ENCODE results near the gene TNIK.
"Not testable (repeated sequence)": the region's sequence is repeated elsewhere in the genome, so short reads cannot be mapped to it uniquely, and the experiment has no call there.

TNIK gene

DNA sequence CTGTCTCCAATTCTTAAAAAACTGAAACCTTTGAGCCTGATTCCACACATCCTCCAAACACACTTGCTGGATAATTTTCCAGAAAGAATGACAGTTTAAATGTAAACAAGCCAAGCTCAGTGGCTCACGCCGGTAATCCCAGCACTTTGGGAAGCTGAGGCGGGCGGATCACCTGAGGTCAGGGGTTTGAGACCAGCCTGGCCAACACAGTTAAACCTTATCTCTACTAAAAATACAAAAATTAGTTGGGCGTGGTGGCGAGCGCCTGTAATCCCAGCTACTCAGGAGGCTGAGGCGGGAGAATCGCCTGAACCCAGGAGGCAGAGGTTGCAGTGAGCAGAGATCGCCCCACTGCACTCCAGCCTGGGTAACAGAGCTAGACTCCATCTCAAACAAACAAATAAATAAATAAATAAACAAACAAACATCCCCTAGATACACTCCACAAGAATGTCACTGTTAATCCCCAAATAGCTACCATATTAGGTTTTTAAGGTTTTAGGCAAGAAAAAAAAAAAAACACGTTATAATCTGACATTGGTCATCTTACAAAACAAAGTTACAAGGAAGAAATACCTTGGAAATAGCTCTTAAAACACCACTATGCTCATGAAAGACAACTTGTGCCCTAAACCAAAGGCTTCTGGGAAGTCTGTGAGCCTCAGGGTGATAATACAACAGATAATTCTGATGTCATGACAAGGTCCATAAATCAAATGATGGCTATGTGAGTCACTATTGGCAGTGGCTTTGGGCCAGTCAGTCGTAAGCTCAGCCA lies 13.2 kb downstream of the TNIK start:
- in situ Hi-C loops (cut with MboI; ENCODE audit: low sequenced_read_pairs) = no loop called here

DNA sequence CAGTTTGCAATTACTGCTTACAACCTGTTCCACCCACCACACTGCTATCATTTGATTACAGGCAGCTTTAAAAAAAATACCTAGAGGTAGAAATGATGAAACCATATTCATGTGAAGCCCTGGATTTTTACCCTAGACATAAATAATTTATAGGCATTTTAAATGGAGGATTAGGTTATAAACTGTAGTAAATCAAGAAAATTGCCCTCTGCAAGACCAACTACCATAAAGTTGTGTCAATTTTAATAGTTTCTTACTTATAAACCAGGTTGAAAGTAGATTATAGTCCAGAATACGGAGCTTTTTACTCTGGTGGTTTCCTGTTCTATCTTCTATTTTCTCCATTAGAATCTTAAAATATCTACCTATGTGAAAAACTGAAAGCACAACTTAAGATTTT lies 13.9 kb downstream of the TNIK start:
- in situ Hi-C loops (cut with MboI; ENCODE audit: low sequenced_read_pairs) = no loop called here

DNA sequence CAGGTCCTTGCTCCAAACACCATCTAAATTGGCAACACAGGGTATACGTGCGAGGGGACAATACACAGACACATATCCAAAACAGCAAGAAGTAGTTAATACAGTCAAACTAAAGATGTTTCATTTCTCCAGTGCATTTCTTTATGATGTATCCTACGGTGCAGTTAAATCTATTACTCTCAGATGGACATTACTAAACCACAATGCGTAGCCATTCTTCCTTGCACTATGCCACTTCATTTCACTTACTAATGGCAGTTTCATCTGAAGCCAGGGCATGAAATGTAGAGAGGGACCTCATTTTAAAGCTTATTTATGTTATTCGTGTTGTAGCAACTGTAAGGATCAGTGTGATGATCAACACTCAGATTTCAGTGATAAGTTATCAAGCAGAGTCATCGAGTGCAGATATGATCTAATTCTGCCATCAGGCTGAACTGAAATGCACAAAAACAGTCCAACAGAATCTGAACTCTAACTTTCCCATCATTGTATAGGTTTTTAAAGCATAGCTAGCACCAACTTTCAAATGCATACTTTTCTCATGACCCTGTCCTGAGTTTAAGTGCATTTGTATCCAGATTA lies 14.5 kb downstream of the TNIK start:
- in situ Hi-C loops (cut with MboI; ENCODE audit: low sequenced_read_pairs) = no loop called here

DNA sequence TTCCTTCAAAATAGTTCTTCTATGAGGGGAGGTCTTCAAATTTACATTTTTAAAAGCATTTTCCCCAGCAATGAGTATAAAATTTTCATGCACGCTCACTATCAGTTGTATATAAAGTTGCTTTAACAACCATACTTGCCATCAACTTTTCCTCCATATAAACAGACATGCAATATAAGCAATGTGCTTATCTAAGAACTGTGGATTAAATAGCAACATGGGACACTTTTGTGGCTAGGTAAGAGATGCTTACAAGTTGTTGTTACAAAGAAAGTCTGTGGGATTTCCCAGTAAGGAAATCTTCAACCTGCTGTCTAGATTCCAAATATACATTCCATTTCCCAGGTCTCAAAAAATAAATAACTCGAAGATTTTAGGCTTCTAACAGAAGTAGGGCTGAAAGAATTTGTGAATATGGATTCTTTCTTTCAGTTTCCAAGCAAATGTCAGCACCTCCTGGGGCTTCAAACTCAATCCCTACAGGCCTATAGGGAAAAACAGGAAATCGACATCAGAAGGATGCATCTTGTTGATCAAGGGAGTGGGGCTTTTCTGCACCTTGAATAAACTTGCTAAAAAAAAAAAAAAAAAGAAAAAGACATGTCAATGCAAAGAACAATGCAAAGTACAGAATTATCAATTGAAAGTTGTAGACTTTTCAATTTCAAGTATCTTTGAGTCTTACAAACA lies 16.1 kb downstream of the TNIK start:
- in situ Hi-C loops (cut with MboI; ENCODE audit: low sequenced_read_pairs) = no loop called here

DNA sequence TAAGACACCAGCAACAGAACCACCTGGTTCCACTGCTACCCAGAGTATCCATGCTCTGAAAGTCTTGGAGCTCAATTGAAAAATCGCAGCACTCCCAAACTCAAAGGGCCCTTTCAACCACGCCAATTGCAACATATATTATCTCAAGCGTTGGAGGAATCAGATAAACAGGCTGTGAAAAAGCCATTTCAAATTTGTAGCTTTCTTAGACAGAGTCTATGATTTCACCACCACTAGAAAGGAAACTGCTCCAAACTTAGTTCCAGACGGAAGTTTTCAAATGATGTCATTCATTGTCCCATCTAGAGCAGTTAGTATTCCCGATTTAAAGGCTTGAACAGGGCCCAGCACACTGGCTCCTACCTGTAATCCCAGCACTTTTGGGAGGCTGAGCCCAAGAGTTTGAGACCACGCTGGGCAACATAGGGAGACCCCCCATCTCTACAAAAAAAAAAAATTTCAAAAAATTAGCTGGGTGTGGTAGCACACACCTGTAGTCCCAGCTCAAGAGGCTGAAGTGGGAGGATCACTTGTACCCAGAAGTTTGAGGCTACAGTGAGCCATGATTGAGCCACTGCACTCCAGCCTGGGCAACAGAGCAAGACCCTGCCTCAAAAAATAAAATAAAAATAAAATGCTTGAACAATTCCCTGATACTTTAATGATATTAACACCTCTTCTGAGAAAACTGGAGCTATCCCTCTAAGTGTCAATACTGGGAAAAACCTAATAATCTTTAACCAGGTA lies 16.8 kb downstream of the TNIK start:
- in situ Hi-C loops (cut with MboI; ENCODE audit: low sequenced_read_pairs) = no loop called here

DNA sequence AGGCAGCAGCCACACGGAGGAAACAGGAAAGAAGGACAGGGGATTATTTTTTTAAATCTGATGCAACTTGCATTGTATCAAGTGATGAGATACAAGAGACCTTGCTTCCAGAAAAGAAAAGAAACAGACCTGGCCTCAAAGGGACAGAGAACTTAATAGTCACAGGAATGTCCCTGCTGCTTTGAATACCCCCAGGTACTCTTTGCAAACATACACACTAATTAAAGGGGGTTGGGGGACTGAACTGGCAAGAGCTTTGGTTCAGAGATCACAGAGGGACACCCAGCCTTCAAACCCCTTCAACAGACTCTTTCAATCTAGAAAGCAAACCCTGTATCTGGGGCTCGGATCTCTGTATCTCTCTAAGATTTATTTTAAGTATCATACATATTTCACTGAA lies 18.0 kb downstream of the TNIK start:
- in situ Hi-C loops (cut with MboI; ENCODE audit: low sequenced_read_pairs) = no loop called here

DNA sequence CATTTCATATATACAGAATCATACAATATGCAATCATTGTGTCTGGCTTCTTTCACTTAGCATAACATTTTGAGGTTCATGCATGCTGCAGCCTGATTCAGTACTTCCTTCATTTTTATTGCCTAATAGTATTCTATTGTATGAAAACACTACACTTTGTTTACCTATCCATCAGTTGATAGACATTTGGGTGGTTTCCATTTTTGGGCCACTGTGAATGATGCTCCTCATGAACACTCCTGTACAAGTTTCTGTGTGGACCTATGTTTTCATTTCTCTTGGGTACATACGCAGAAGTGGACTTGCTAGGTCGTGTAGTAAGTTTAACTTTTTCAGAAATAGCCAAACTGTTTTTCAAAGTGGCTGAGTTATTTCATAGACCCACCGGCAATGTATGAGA lies 18.8 kb downstream of the TNIK start:
- in situ Hi-C loops (cut with MboI; ENCODE audit: low sequenced_read_pairs) = no loop called here

DNA sequence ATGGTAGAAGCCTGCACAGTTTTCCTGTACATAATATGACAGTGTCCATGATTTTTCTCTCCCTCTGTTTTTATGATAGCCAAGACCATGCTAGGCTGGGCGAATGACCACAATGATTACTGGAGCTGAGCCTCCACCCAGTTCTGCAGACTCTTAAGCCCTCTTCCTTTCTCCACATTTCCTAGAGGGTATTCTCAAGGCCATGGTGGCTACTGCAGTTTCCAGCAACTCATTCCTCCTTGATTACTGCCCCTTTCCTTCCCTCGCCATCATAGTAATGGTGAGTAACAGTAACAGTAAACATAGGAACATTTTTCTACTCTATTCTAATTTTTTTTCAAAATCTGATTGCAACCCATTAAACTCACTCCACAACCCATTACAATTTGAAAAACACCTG lies 20.2 kb downstream of the TNIK start:
- in situ Hi-C loops (cut with MboI; ENCODE audit: low sequenced_read_pairs) = no loop called here

DNA sequence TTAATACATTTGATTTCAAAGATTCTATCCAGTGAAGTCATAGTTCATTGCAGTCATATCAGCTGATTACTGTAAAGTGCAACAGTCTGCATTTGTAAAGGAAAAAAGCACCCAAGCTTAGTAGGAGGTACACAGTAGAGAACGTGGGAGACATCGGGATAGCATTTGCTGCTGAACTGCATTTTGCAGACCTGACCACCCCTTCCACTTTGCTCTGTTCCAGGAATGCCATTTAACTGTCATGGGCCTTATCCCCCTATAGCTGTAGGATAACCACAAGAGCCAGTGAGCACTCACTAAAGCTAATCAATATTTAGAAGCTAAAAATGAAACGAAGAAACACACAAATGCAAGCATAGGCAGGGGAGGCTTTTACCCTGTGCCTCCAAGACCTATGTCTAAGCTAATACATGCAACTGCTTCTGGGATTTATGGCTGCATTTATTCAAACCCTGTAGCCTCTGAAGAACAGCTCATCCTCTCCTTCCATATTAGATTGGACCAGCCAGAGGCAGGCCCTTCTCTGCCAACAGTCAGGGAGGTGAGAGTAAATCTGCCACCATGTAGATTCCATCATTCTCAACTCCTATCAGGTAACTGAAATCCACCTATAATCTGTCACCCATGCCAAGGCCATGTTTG lies 23.0 kb downstream of the TNIK start:
- in situ Hi-C loops (cut with MboI; ENCODE audit: low sequenced_read_pairs) = no loop called here

DNA sequence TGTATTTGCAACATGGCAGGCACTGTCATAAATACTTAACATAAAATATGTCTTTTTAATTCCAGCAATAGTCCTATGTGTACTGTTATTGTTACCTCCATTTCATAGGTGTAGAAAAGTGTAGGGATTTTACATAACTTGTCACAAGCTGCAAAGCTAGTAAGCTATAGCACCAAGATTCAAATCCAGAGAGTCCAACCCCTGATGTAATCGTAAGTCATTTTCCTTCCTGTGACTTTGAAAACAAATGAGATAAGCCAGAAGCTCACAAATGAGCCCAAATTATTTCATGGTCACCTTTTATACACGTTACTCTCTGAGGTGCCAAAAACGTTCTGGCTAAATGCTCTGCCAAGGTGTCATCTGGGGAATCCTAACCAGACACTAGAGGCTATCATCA lies 23.8 kb downstream of the TNIK start:
- in situ Hi-C loops (cut with MboI; ENCODE audit: low sequenced_read_pairs) = no loop called here

DNA sequence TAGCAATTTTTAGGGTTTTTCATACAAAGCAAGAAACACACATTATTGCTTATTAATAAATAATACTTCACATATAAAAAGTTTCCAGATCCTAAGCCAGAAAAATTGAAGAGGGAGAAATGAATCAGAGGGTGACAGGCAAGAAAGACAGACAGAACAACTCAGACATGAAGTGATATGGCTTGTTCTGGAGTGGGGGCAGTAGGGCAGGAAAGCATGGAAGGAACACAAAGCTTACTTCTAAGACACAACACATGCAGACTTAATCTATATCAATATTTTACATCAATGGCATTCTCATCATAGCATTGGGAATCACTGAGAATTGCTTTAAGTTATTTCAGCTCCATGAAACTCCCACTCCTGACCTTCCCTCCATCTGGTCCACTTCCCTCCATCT lies 24.4 kb downstream of the TNIK start:
- in situ Hi-C loops (cut with MboI; ENCODE audit: low sequenced_read_pairs) = no loop called here

DNA sequence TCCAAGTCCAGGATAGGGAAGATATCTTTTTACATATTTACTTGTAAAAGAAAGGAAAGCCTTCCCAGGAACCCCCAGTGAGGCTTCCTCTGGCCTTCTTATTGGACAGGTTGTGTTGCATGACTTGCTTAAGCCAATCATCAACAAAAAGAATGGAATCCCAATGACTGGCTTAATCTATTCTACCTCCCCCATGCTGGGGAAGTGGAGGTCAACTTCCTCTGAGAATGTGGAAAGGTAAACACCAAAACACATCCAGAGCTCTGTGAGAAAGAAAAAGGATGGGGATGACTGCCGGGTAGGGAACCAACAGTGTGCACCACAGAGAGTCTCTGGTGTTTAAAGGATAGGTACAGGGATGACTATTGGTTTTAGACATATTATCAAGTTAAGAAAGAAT lies 25.1 kb downstream of the TNIK start:
- in situ Hi-C loops (cut with MboI; ENCODE audit: low sequenced_read_pairs) = no loop called here

DNA sequence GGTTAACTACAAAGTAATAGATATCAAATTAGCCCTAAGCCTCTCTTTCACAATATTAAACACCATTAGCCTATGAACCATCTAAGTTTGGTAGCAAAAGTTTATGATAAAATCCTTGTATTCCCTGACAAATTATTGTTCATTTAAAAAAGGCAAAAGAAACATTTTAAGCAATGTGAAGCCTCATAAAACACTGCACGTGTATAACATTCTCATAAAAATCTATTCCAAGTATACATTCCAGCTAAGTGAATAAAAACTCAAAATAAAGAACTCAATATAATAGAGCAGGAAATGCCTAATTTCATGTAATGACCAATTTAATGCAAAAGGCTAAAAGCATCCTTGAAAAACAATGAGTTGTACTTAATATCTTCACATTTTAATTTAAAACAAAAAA lies 27.7 kb downstream of the TNIK start:
- in situ Hi-C loops (cut with MboI; ENCODE audit: low sequenced_read_pairs) = no loop called here

DNA sequence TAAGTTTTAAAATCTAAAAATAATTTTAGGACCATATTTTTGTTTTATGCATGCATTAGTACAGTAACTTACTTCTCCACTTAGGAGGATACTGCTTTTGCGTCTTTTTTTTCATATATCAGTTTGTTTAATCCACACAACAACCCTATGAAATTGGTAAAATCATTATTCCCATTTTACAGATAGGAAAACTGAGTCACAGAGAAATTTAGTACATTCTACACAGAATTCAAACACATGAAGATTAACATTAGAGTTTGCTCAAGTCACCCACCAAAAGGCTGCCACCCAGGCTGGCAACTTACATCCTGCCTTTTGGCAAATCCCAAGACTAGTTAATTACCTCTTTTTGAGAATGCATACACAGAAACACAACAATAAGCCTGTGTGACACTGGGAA lies 28.7 kb downstream of the TNIK start:
- in situ Hi-C loops (cut with MboI; ENCODE audit: low sequenced_read_pairs) = no loop called here

DNA sequence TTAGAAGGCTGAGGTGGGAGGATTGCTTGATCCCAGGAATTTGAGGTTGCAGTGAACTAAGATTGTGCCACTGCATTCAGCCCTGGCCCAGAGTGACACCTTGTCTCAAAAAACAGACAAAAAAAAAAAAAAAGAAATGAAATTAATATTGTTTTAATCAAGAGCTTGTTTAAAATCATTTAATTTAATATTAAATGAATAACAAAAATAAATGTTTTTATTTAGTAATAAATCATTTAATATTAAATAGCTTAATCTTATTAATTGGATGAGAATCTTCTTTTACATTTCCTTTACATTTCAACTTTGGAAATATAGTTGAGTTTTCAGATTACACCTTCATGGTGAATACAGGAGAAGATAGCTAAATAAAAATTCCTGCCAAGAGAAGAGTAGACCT lies 29.7 kb downstream of the TNIK start:
- in situ Hi-C loops (cut with MboI; ENCODE audit: low sequenced_read_pairs) = no loop called here

DNA sequence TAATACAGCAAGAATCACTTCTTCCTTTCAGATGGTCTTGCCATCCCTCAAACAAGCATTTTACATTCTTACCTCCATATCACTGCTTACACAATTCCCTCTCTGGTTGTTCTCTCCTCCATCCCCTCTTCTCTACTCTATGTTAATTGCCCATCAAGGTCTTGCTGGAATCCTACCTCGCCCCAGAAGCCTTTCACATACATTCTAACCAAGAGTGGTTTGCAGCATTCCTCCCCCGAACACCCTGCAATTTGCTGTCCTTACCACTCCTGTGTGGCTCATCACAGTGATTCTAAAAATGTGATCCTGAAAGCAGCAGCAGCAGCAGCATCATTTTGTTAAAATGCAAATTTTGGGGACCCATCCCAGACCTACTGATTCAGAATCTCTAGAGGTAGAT lies 30.6 kb downstream of the TNIK start:
- in situ Hi-C loops (cut with MboI; ENCODE audit: low sequenced_read_pairs) = no loop called here

DNA sequence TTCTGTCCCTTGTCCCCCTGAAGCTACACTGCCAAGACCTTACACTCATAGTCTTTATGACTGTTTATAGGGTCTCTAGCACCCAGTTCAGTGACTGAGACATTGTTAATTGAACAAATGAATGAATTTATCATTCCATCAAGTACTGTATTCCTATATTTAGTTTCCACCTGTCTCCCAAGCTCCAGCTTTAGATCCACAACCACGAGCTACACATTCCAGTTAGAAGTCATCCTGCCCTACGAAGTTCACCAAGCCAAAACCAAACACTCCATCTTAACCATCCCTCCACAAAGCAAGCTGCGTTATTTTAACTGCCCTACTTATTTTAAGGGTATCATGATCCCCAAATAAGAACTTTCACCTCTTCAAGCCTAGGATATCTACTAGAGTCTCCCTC lies 31.3 kb downstream of the TNIK start:
- in situ Hi-C loops (cut with MboI; ENCODE audit: low sequenced_read_pairs) = no loop called here

DNA sequence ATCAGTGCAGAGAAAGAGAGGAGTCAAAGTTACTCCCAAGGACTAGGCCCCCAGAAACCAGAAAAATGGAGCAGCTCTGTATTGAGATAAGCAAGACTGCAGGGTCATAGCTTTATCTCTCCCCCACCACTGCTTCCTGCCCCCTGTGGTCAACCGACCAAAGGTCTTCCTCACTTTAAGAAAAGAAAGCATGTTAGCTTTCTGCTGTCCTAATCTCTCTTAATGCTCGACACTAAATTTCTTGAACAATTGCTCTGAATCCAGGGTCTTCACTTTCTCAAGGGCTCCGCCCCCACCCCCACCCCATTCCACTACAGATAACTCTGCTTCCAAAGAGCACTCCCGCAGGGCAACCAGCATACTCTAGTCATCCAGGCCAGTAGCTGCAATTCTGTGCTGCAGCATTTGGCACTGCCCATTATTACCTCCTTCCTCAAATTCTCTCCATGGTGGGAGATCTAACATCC lies 31.9 kb downstream of the TNIK start:
- in situ Hi-C loops (cut with MboI; ENCODE audit: low sequenced_read_pairs) = no loop called here

DNA sequence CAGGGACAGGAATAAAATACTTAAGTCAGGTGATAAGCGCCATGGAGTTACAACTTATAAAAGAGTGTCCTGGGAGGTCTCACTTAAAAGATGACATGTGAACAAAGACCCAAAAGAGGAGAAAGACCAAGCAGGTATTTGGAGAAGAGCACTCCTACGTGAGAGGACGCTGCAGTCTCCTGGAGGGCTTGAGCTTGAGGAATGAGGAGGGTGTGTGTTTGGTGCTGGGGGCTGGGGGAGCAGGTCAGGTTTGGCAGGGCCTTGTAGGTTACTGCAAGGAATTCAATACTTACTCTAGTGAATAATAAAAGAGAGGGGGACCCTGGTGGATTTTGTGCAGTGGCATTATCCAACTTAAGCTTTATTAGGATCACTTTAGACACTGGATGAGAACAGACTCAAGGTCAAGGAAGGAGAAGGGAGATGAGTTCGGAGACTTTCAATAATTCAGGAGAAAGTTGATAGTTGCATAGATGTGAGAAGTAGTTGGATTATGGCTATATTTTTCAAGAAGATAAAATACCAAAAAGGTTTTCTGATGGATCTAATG lies 32.4 kb downstream of the TNIK start:
- in situ Hi-C loops (cut with MboI; ENCODE audit: low sequenced_read_pairs) = no loop called here

DNA sequence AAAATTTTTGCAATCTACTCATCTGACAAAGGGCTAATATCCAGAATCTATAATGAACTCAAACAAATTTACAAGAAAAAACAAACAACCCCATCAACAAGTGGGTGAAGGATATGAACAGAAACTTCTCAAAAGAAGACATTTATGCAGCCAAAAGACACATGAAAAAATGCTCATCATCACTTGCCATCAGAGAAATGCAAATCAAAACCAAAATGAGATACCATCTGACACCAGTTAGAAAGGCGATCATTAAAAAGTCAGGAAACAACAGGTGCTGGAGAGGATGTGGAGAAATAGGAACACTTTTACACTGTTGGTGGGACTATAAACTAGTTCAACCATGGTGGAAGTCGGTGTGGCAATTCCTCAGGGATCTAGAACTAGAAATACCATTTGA lies 36.1 kb downstream of the TNIK start:
- in situ Hi-C loops (cut with MboI; ENCODE audit: low sequenced_read_pairs) = not testable (repeated sequence)

DNA sequence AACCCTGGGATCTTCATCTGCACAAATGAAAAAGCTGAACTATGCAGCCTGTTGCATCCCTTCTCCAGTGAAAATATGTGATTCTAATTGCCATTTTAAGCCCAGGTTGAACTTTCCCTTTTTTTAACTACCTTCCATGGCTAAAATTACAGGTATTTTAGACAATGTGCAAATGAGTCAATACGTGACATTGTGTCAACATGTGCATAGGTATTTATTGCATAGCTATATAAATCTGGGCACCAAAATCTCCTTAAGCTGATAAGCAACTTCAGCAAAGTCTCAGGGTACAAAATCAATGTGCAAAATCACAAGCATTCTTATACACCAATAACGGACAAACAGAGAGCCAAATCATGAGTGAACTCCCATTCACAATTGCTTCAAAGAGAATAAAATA lies 37.4 kb downstream of the TNIK start:
- in situ Hi-C loops (cut with MboI; ENCODE audit: low sequenced_read_pairs) = not testable (repeated sequence)
